Omental fat pad (tissue), 4 donors: Measurements from ENCODE around the gene ELOVL1. TPM values are rescaled to one million over a fixed set of nuclear protein-coding genes. Genes with fewer than 3 reads are reported as not detected.

Source experiments
- ATAC-seq: fragments of 150-250 bp; one replicate; pipeline ENCODE4 v1.9.1; 2016; ENCODE audit warnings: mild to moderate bottlenecking, moderate library complexity; ENCODE audit not compliant: low FRiP score
- DNase-seq: peaks from one replicate; pipeline ENCODE4 v3.0.0-alpha.2; 2019; ENCODE audit warnings: low spot score
- total RNA-seq, 4 donors: library from RNA; depleted of rRNA; stranded (reverse); fragments of >200 nt; gene quantifications; one replicate each; pipeline ENCODE4 v1.1.0, GENCODE V29; 2016
- TF ChIP-seq, protein P1 (sequence below), 3 donors: fragments of 450-650 bp; IDR thresholded peaks; one replicate each; pipeline ENCODE4 v1.5.1; 2016 to 2017; ENCODE audit warnings: antibody characterized with exemption in 3 of 3, mild to moderate bottlenecking in 3 of 3, moderate library complexity in 2 of 3

Gene ELOVL1
- total RNA-seq, 4 donors from 2014 or later: 56.4 to 124 (median 78.2) TPM

- TF ChIP-seq, protein P1, sequence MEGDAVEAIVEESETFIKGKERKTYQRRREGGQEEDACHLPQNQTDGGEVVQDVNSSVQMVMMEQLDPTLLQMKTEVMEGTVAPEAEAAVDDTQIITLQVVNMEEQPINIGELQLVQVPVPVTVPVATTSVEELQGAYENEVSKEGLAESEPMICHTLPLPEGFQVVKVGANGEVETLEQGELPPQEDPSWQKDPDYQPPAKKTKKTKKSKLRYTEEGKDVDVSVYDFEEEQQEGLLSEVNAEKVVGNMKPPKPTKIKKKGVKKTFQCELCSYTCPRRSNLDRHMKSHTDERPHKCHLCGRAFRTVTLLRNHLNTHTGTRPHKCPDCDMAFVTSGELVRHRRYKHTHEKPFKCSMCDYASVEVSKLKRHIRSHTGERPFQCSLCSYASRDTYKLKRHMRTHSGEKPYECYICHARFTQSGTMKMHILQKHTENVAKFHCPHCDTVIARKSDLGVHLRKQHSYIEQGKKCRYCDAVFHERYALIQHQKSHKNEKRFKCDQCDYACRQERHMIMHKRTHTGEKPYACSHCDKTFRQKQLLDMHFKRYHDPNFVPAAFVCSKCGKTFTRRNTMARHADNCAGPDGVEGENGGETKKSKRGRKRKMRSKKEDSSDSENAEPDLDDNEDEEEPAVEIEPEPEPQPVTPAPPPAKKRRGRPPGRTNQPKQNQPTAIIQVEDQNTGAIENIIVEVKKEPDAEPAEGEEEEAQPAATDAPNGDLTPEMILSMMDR (IDR thresholded peaks at IDR 0.05): no peak
Observed at GRCh38 chr1:43340559-43340958, 27.3 kb downstream of the ELOVL1 start.

GRCh38 chr1:43339584-43340232 is 28.1 kb downstream of the ELOVL1 start:
- no peak for ATAC-seq
- no peak for DNase-seq
- TF ChIP-seq, protein P1 (IDR thresholded peaks at IDR 0.05): no peak

More at GRCh38 chr1:43340559-43340958, 27.3 kb downstream of the ELOVL1 start:
- no peak for DNase-seq
- ATAC-seq: no peak

DNA sequence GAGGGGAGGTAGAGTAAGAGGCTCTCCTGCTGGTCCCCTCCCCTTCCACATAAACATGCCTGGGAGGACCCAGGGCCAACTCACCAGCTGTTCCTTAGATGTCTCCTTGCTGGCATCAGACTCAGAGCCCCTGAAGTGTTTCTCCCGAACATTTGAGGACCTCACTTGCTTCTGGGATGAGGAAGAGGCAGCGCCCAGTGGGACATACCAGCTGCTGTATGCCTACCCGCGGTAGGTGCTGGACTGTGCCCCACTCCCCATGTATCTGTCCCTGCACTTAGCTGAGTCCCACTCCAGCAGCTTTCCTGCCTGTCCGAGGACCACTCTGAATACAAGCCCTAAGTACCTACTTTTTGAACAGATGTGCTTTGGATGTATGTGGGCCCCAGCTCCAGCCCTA is 29.8 kb downstream of the ELOVL1 start:
- ATAC-seq (no peak), DNase-seq (no peak)
- TF ChIP-seq, protein P1 (IDR thresholded peaks at IDR 0.05): no peak

DNA sequence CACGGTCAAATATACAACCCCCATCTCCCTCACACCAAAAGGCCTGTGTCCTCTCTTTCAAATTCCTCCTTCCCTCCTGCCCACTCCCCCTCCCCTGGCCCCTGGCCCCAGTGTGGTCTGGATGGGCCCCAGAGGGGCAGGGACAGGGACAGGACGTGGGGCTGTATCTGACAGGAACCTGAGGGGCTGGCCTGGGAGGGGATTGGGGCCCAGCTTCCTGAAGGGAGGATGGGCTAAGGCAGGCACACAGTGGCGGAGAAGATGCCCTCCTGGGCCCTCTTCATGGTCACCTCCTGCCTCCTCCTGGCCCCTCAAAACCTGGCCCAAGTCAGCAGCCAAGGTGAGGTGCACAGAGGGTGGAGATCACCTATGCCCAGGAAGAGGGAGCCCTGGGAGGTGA is 30.2 kb downstream of the ELOVL1 start, which contains the start of gene MPL:
Gene MPL (plus strand): TSS at position 231 of the 400 bp plus-strand sequence. CDS start 31 bp downstream, at position 262.
- no peak for DNase-seq
- no peak for ATAC-seq
- TF ChIP-seq, protein P1 (IDR thresholded peaks at IDR 0.05): no peak

DNA sequence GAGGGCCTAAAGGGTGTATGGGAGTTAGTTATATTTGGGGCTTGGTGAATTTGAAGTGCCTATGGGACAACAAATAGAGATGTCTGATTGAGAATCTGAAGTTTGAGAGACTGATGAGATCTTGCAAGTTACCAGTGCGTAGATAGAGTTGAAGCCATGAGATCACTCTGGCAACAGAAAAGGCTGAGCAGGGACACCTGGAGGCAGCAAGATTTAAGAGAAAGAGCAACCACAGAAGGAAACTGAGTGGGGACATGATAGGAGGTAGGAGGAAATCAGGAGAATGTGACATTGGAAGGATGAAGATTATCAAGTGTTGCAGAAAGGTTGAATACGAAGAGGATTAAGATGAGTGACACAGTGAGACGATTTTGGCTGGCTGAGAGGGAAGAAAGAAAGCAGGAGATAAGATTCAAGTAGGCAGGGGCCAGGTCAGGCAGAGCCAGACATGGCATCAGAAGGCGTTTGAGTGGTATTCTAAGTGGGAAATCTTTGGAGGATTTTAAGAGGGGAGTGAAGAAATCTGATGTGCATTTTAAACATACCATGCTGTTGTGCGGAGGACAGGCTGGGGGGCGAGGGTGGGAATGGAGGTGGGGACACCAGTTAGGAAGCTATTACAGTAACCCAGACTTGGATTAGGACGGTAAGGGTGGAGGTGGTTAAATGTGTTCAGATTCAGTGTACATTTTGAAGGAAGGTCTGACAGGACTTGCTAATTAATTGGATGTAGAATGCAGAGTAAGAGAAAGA is 33.2 kb downstream of the ELOVL1 start:
- DNase-seq (no peak), ATAC-seq (no peak)
- TF ChIP-seq, protein P1 (IDR thresholded peaks at IDR 0.05): no peak

GRCh38 chr1:43331688-43332087 is 36.1 kb downstream of the ELOVL1 start:
- no peak for DNase-seq
- no peak for ATAC-seq
- TF ChIP-seq, protein P1 (IDR thresholded peaks at IDR 0.05): no peak
